Endothelial cell of coronary artery (primary cell): ENCODE data around the gene CDC16. TPM values are rescaled to one million over a fixed set of nuclear protein-coding genes. Genes with fewer than 3 reads are reported as not detected.

Experiments
- total RNA-seq: library from RNA; depleted of rRNA; stranded (reverse); fragments of >200 nt; gene quantifications from 2 replicates; pipeline ENCODE4 v1.2.3, GENCODE V29; 2014

The CDC16 gene
- total RNA-seq = 38.5 and 48.4 TPM in 2 replicates

GRCh38 chr13:114234645-114235421 lies at the start of gene CDC16:
TSS of gene CDC16 (plus strand) at chr13:114234897. CDS start at chr13:114235085, 188 bp downstream.

DNA sequence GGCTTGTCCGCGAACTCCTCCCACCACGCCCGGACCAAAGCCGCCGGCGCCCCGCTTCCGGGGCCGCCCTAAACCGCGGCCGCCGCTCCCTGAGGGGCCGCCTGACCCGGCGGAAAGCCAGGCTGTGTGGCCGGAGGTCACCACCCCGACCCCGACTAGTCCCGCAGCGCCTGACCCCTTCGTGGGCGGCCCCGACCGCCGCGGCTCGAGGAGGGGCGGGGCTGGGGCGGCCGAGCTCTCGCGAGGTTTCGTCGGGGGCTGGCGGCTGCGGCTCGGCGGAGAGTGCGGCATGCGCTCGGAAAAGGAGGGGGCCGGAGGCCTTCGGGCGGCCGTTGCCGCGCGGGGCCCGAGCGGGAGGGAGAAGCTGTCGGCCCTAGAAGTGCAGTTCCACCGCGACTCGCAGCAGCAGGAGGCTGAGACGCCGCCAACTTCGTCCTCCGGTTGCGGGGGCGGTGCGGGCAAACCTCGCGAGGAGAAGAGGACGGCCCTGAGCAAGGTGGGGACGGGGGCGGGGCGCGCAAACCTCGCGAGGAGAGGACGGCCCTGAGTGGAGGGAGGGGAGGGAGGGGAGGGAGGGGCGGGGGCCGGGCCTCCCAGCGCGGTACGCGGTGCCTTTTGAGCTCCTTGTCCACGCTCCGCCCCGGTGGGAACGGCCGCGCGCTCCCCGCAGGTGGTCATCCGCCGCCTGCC lies 46.8 kb downstream of the CDC16 start, which contains the start of gene UPF3A:
Gene UPF3A, plus strand, starts transcription at position 251 of the 690 bp plus-strand sequence. Its CDS starts 39 bp downstream, at position 290.

DNA sequence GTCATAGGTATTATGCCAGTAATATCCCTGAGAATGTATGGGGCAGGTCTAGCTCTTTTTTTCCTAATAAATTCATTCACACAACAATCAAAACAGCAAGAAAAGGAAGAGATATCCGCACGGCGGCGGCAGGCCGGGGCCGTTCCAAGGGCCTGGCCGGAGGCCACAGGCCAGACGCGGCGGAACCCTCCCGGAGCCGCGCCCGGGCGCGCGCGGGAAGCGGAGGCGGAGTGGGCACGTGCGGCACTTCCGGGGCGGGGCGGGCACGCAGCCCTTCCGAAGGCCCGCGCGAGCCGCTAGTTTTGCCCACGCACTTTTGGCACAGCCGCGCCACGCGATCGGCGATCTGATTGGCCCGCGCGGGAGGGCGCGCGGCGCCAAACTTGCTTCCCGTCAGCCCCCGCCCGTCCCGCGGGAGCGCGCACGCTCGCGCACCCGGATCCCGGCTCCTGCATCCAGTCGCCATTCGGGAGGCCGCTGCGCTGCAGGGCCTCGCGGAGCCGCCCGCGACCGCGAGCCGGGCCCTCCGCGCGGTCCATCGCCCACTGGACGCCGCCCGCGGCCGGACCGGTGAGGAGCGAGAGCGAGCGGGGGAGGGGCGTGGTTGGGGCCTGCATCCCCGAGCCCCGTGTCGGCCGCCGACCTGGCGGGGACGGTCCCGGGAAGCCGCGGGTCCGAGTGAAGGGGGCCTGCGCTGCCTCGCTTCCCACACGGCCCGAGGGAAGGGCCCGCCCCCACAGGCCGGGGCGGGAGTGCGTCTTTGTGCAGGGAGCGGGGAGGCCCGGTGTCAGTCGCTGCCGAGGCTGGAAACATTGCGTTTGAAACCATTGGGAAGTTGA lies 79.6 kb downstream of the CDC16 start, which contains the start of gene CHAMP1:
Gene CHAMP1, plus strand, starts transcription at position 430 of the 839 bp plus-strand sequence. CDS start 9,340 bp downstream, outside the sequence.

Other genes with a start within 250 kb of the CDC16 start
- 32.1 and 47.1 TPM in 2 replicates for gene RASA3, start 102.3 kb upstream of the CDC16 start, total RNA-seq
- gene CFAP97D2, start 55.6 kb upstream of the CDC16 start, total RNA-seq = not detected in 2 replicates
- 20.1 and 20.3 TPM in 2 replicates for gene UPF3A, start 46.7 kb downstream of the CDC16 start, total RNA-seq
- gene CHAMP1, start 79.6 kb downstream of the CDC16 start, total RNA-seq = 6.4 and 6.7 TPM in 2 replicates